Lung (tissue), 12 donors: ENCODE data around the gene OGFOD2. TPM values are rescaled to one million over a fixed set of nuclear protein-coding genes. Genes with fewer than 3 reads are reported as not detected.
"Not testable (repeated sequence)": the region's sequence is repeated elsewhere in the genome, so short reads cannot be mapped to it uniquely, and the experiment has no call there.

Source experiments
- ATAC-seq: fragments of 200-7000 bp; cut with Tn5 transposase; one replicate; pipeline ENCODE4 v1.9.1; 2020; ENCODE audit warnings: moderate number of reproducible peaks; ENCODE audit not compliant: insufficient read depth, low FRiP score
- DNase-seq, 3 donors: peaks; one replicate each; pipeline ENCODE4 v3.0.0-alpha.2; 2013 to 2017
- H3K27ac ChIP-seq, 2 donors: one replicate each; pipeline ENCODE4 v1.5.1; 2013; ENCODE audit warnings: mild to moderate bottlenecking in 2 of 2, moderate library complexity in 2 of 2, control low read depth in 1 of 2, inconsistent platforms in 1 of 2, low read depth in 1 of 2, low read length in 1 of 2
- H3K27me3 ChIP-seq, 3 donors: one replicate each; pipeline ENCODE4 v1.5.1; 2013; ENCODE audit warnings: low read length in 2 of 3; ENCODE audit not compliant: control insufficient read depth in 3 of 3, insufficient read depth in 3 of 3
- H3K36me3 ChIP-seq, 4 donors: one replicate each; pipeline ENCODE4 v1.5.1; 2013; ENCODE audit warnings: low read length in 4 of 4, mild to moderate bottlenecking in 1 of 4, moderate library complexity in 1 of 4; ENCODE audit not compliant: control insufficient read depth in 4 of 4, insufficient read depth in 4 of 4
- H3K4me1 ChIP-seq, 5 donors: one replicate each; pipeline ENCODE4 v1.5.1; 2013; ENCODE audit warnings: low read length in 5 of 5, mild to moderate bottlenecking in 2 of 5, moderate library complexity in 1 of 5; ENCODE audit not compliant: control insufficient read depth in 5 of 5, insufficient read depth in 5 of 5
- H3K4me3 ChIP-seq: one replicate; pipeline ENCODE4 v1.5.1; 2013; ENCODE audit warnings: mild to moderate bottlenecking, control low read depth, moderate library complexity
- H3K9ac ChIP-seq, 2 donors: one replicate each; pipeline ENCODE4 v1.5.1; 2013; ENCODE audit warnings: low read length in 2 of 2, control low read depth in 1 of 2; ENCODE audit not compliant: insufficient read depth in 1 of 2
- H3K9me3 ChIP-seq, 4 donors: one replicate each; pipeline ENCODE4 v1.5.1; 2013; ENCODE audit warnings: low read length in 3 of 4, mild to moderate bottlenecking in 1 of 4, moderate library complexity in 1 of 4; ENCODE audit not compliant: control insufficient read depth in 4 of 4, insufficient read depth in 3 of 4
- CTCF ChIP-seq: IDR thresholded peaks from 2 replicates; pipeline ENCODE4 v1.5.1; 2012; ENCODE audit warnings: mild to moderate bottlenecking; ENCODE audit errors: control extremely low read depth, extremely low read depth
- WGBS, 2 donors: extraction: QIAGEN DNeasy Blood & Tissue Kit; methylation state at CpG; one replicate each; pipeline ENCODE4 v1.1.7; 2013; 5-methylcytosine and 5-hydroxymethylcytosine counted together
- polyA plus RNA-seq, 2 donors: library from polyadenylated mRNA; stranded (reverse); fragments of 200-250 nt; gene quantifications; one replicate each; pipeline ENCODE4 v1.2.1, GENCODE V29; 2013
- total RNA-seq, 2 donors: library from RNA; depleted of rRNA in 1 of 2; stranded (reverse); fragments of >200 nt in 1 of 2; gene quantifications; one replicate each; pipeline ENCODE4 v1.2.1, GENCODE V29; 2014 to 2021
- donor health status: control.
- donor health status: control.
- donor health status: Bipolar disorder and iron deficiency.
- donor health status: healthy.
- donor health status: DM: yes; HTN: yes; CAD: no.

The OGFOD2 gene
- total and polyA plus RNA-seq, 4 donors = 11.4 to 30.1 (median 18.5) TPM

GRCh38 chr12:123010681-123011080 is 35.6 kb downstream of the OGFOD2 start:
- 90 to 93% methylated on average over 4 of the region's 4 CpGs for WGBS, 2 donors
- Histone ChIP-seq H3K36me3 (peaks cover 0 to 27% (median under 1%) of the 10 kb centered on the region in 4 donors), H3K4me3 (no peak overlapping the region), H3K4me1 (no peaks in the 10 kb centered on the region), H3K9me3 (no peaks in the 10 kb centered on the region), H3K27ac (no peak overlapping the region), H3K27me3 (no peaks in the 10 kb centered on the region), H3K9ac (no peak overlapping the region)
- no peak for DNase-seq
- no peak for ATAC-seq
- TF ChIP-seq CTCF = no peak

DNA sequence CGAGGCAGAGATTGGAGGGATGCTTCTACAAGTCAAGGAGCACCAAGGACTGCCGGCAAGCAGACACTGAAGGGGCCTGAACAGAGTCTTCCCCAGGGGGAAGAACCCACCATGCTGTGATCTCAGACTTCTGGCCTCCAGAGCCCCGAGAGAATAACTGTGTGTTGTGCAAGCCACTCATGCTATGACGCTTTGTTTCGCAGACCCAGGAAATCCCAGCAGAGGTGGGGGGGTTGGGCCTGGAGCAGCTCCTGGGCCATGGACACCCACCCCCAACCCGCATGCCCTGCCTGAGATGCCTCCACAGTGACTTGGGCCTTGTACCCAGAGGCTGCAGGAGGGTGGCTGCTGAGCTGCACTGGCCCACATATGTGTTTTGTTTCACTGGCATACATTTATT is 36.7 kb downstream of the OGFOD2 start:
- DNase-seq = no peak
- Histone ChIP-seq H3K9me3 (no peaks in the 10 kb centered on the region), H3K27me3 (no peaks in the 10 kb centered on the region), H3K27ac (no peak overlapping the region), H3K4me1 (no peaks in the 10 kb centered on the region), H3K9ac (no peak overlapping the region), H3K4me3 (no peak overlapping the region), H3K36me3 (peaks cover 0 to 27% (median under 1%) of the 10 kb centered on the region in 4 donors)
- 77 to 78% methylated on average over 6 of the region's 6 CpGs for WGBS, 2 donors
- no peak for TF ChIP-seq CTCF
- ATAC-seq = no peak

GRCh38 chr12:123013185-123014095 is 38.4 kb downstream of the OGFOD2 start:
- no peak overlapping the region for H3K9ac ChIP-seq
- H3K9me3 ChIP-seq = no peaks in the 10 kb centered on the region
- WGBS, 2 donors = 97% methylated on average over 19 of the region's 19 CpGs
- no peak for DNase-seq
- H3K27ac ChIP-seq = no peak overlapping the region
- no peaks in the 10 kb centered on the region for H3K27me3 ChIP-seq
- H3K36me3 ChIP-seq = peaks cover 0 to 19% (median 0%) of the 10 kb centered on the region in 4 donors
- no peaks in the 10 kb centered on the region for H3K4me1 ChIP-seq
- TF ChIP-seq CTCF = no peak
- no peak for ATAC-seq
- H3K4me3 ChIP-seq = no peak overlapping the region

DNA sequence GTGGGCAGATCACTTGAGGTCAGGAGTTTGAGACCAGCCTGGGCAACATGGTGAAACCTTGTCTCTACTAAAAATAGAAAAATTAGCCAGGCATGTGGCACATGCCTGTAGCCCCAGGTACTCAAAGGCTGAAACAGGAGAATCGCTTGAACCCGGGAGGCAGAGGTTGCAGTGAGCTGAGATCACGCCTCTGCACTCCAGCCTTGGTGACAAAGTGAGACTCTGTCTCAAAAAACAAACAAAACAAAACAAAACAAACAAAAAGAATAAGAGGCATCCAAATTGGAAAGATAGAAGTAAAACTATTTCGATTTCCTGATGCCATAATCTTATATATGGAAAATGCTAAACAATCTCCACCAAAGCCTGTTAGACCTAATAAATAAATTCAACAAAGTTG is 39.4 kb downstream of the OGFOD2 start:
- H3K36me3 ChIP-seq = peaks cover 0 to 11% (median 0%) of the 10 kb centered on the region in 4 donors
- ATAC-seq, H3K4me3 ChIP-seq, DNase-seq, H3K4me1 ChIP-seq, H3K27ac ChIP-seq, H3K27me3 ChIP-seq, H3K9me3 ChIP-seq, H3K9ac ChIP-seq: not testable (repeated sequence)
- 97% methylated on average over 4 of the region's 4 CpGs for WGBS, 2 donors
